Caco-2 (cell line): Measurements from ENCODE around the gene ERAL1. TPM values are rescaled to one million over a fixed set of nuclear protein-coding genes. Genes with fewer than 3 reads are reported as not detected.

Source experiments
- BruUV-seq: library from RNA; stranded (reverse); fragments of 400-500 nt; replicated peaks from 2 replicates; lab custom pipeline; 2021; lab: Mats Ljungman, UMichigan
- CTCF ChIA-PET: fragments of 300-600 bp; sonication (Branson Sonifier 250); formaldehyde crosslinking; loops from one replicate; lab custom pipeline; 2022; ENCODE audit warnings: antibody characterized with exemption; lab: Charles Lee
- POLR2A ChIA-PET: fragments of 300-600 bp; sonication (Branson Sonifier 250); formaldehyde crosslinking; loops from one replicate; lab custom pipeline; 2022; ENCODE audit warnings: antibody characterized with exemption; lab: Charles Lee
- DNase-seq, 2 experiments: peaks; one replicate each; pipeline versions ENCODE4 v3.0.0 to v3.0.0-alpha.2; 2020 to 2022
- H3K27me3 ChIP-seq: replicated peaks from 2 replicates; pipeline ENCODE4 v1.6.0; 2011; ENCODE audit warnings: low read length; ENCODE audit not compliant: control insufficient read depth, insufficient read depth
- H3K36me3 ChIP-seq: 2 replicates; pipeline ENCODE4 v1.5.1; 2011; ENCODE audit warnings: low read length; ENCODE audit not compliant: control insufficient read depth, insufficient read depth
- H3K4me1 ChIP-seq: fragments of 250-450 bp; sonication (Bioruptor Pico); 2 replicates; pipeline ENCODE4 v1.5.1; 2020; ENCODE audit warnings: mild to moderate bottlenecking
- H3K4me3 ChIP-seq: 2 replicates; pipeline ENCODE4 v1.5.1; 2011; ENCODE audit warnings: low read depth, mild to moderate bottlenecking, control low read depth, low read length
- H3K9me3 ChIP-seq: fragments of 250-450 bp; sonication (Bioruptor Pico); 2 replicates; pipeline ENCODE4 v1.5.1; 2020; ENCODE audit warnings: mild to moderate bottlenecking, moderate library complexity
- H3K27ac Mint-ChIP-seq: one replicate; pipeline ENCODE4 v1.8.0; 2022; ENCODE audit warnings: mixed read lengths; ENCODE audit not compliant: unreplicated experiment
- H3K27me3 Mint-ChIP-seq: one replicate; pipeline ENCODE4 v1.8.0; 2022; ENCODE audit warnings: mixed read lengths; ENCODE audit not compliant: insufficient read depth, unreplicated experiment
- H3K36me3 Mint-ChIP-seq: one replicate; pipeline ENCODE4 v1.8.0; 2022; ENCODE audit warnings: mild to moderate bottlenecking, mixed read lengths; ENCODE audit not compliant: insufficient read depth, unreplicated experiment
- H3K4me1 Mint-ChIP-seq: one replicate; pipeline ENCODE4 v1.8.0; 2022; ENCODE audit warnings: low read depth, mixed read lengths; ENCODE audit not compliant: unreplicated experiment
- H3K4me3 Mint-ChIP-seq: one replicate; pipeline ENCODE4 v1.8.0; 2022; ENCODE audit warnings: mild to moderate bottlenecking, moderate library complexity, mixed read lengths; ENCODE audit not compliant: unreplicated experiment
- H3K9me3 Mint-ChIP-seq: one replicate; pipeline ENCODE4 v1.8.0; 2022; ENCODE audit warnings: mixed read lengths; ENCODE audit not compliant: unreplicated experiment
- CTCF ChIP-seq, 2 experiments: fragments of 200-600 bp in 1 of 2; IDR thresholded peaks; 1 replicate in 1 of 2; 2 replicates in 1 of 2; pipeline versions ENCODE4 v1.5.1 to v1.8.0; 2011 to 2022; ENCODE audit warnings: antibody characterized with exemption in 1 of 2, control low read depth in 1 of 2, inconsistent platforms in 1 of 2, low read depth in 1 of 2, low read length in 1 of 2, mild to moderate bottlenecking in 1 of 2, moderate library complexity in 1 of 2; ENCODE audit not compliant: insufficient read depth in 1 of 2, severe bottlenecking in 1 of 2, unreplicated experiment in 1 of 2
- intact Hi-C: fragments of 100-400 bp; cut with micrococcal nuclease; formaldehyde crosslinking; loops from one replicate; pipeline ENCODE4 v1.10.0; 2022; ENCODE audit not compliant: unreplicated experiment
- total RNA-seq: library from RNA; stranded (reverse); gene quantifications from 2 replicates; pipeline ENCODE4 v1.2.3, GENCODE V29; 2022

ERAL1 gene
- total RNA-seq, 1 experiment from 2014 or later, result 85.1 TPM

- no TSS peak for BruUV-seq
- CTCF ChIA-PET, result interaction anchor here (0.7 to 2.3 kb wide), 4 partner anchors 10 to 694 kb away, joined by 3 to 14 read pairs (median 3); no protein-coding TSS in a partner anchor
Measured at GRCh38 chr17:28897769-28898526, 43.1 kb downstream of the ERAL1 start.

GRCh38 chr17:28898527-28898955 lies 43.7 kb downstream of the ERAL1 start:
- CTCF ChIA-PET, result interaction anchor here (0.7 to 2.3 kb wide), 3 partner anchors 135 to 693 kb away, joined by 3 to 14 read pairs (median 3); no protein-coding TSS in a partner anchor
- DNase-seq, result no peak
- Mint-ChIP-seq H3K4me3 (peak overlapping the region; percentile 89), H3K27me3 (no peaks in the 10 kb centered on the region), H3K4me1 (peaks cover 21% of the 10 kb centered on the region), H3K36me3 (peaks cover 36% of the 10 kb centered on the region), H3K9me3 (no peaks in the 10 kb centered on the region), H3K27ac (no peak overlapping the region)
- H3K36me3 ChIP-seq, result no peaks in the 10 kb centered on the region; the same call in 1 of the 2 replicates
- H3K9me3 ChIP-seq, result no peaks in the 10 kb centered on the region
- no peaks in the 10 kb centered on the region for H3K27me3 ChIP-seq
- intact Hi-C loops, result no loop called here
- H3K4me3 ChIP-seq, result no peak overlapping the region
- BruUV-seq, result no TSS peak
- POLR2A ChIA-PET, result interaction anchor here (1.1 to 1.2 kb wide), 2 partner anchors 134 to 179 kb away, joined by 3 read pairs; partner anchors contain the start of gene RPL23A
- no peak for TF ChIP-seq CTCF (IDR thresholded peaks at IDR 0.05; ENCODE audit: insufficient read depth in 1 of 2, low read depth in 1 of 2, low read length in 1 of 2, severe bottlenecking in 1 of 2, unreplicated experiment in 1 of 2)
- H3K4me1 ChIP-seq, result peaks cover 23% of the 10 kb centered on the region

More at GRCh38 chr17:28897769-28898526, 43.1 kb downstream of the ERAL1 start:
- intact Hi-C loops, result loop anchor here (1.0 kb wide), 2 partner anchors 135 to 171 kb away; no protein-coding TSS in a partner anchor
- Histone ChIP-seq H3K9me3 (no peaks in the 10 kb centered on the region), H3K36me3 (no peaks in the 10 kb centered on the region; the same call in 1 of the 2 replicates), H3K4me3 (peak overlapping the region; percentile 86), H3K4me1 (peaks cover 23% of the 10 kb centered on the region), H3K27me3 (no peaks in the 10 kb centered on the region)
- Mint-ChIP-seq H3K4me3 (peak overlapping the region; percentile 89), H3K9me3 (no peaks in the 10 kb centered on the region), H3K36me3 (peaks cover 35% of the 10 kb centered on the region), H3K27ac (peak overlapping the region; percentile 80), H3K4me1 (peaks cover 16% of the 10 kb centered on the region), H3K27me3 (no peaks in the 10 kb centered on the region)
- TF ChIP-seq CTCF (IDR thresholded peaks at IDR 0.05; ENCODE audit: insufficient read depth in 1 of 2, low read depth in 1 of 2, low read length in 1 of 2, severe bottlenecking in 1 of 2, unreplicated experiment in 1 of 2), result no peak
- POLR2A ChIA-PET, result interaction anchor here (1.1 to 1.8 kb wide), 4 partner anchors 54 to 179 kb away, joined by 3 to 6 read pairs (median 3); partner anchors contain the start of genes PHF12 and RPL23A
- no peak for DNase-seq

GRCh38 chr17:28899212-28899815 lies 44.5 kb downstream of the ERAL1 start:
- peaks cover 23% of the 10 kb centered on the region for H3K4me1 ChIP-seq
- no TSS peak for BruUV-seq
- Mint-ChIP-seq H3K27ac (peak overlapping the region; percentile 7), H3K4me3 (peak overlapping the region; percentile 1), H3K36me3 (peaks cover 42% of the 10 kb centered on the region), H3K27me3 (no peaks in the 10 kb centered on the region), H3K4me1 (peaks cover 24% of the 10 kb centered on the region), H3K9me3 (no peaks in the 10 kb centered on the region)
- no peak for DNase-seq
- intact Hi-C loops, result no loop called here
- ChIA-PET CTCF (interaction anchor here (2.3 kb wide), 1 partner anchor 136 kb away, joined by 14 read pairs; no protein-coding TSS in a partner anchor), POLR2A (interaction anchor here (0.6 kb wide), 1 partner anchor 1320 kb away, joined by 3 read pairs; no protein-coding TSS in a partner anchor)
- H3K27me3 ChIP-seq, result no peaks in the 10 kb centered on the region
- no peak for TF ChIP-seq CTCF (IDR thresholded peaks at IDR 0.05; ENCODE audit: insufficient read depth in 1 of 2, low read depth in 1 of 2, low read length in 1 of 2, severe bottlenecking in 1 of 2, unreplicated experiment in 1 of 2)
- H3K36me3 ChIP-seq, result no peaks in the 10 kb centered on the region; the same call in 1 of the 2 replicates
- no peaks in the 10 kb centered on the region for H3K9me3 ChIP-seq
- H3K4me3 ChIP-seq, result no peak overlapping the region
